ENCODE results near the gene MSH5. TPM values are rescaled to one million over a fixed set of nuclear protein-coding genes. Genes with fewer than 3 reads are reported as not detected.

The MSH5 gene
- polyA plus RNA-seq, 1 donor from 2014 or later, result 7.8 TPM

DNA sequence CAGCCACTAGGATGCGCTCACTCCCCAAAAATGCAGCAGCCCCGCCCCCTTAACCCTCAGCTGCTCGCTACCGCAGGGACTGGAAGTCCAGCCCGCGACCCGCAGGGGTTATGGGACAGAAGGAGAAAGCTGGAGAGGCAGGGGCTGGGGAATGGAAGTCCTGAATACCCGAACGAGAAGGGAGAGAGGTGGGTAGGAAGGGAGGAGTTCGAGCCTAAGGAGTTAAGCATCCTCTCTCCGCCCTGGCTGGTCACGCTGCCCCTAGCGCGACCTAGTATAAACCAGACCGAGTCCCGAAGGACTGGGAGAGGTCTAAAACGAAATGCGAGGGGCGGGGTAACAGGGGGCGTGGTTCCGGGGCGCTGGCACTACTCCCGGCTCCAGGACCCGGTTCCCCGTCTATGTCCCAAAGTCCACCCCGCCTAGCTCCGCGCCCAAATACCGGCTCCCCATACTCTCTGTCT, 10.3 kb upstream of the MSH5 start:
- H3K27ac ChIP-seq (ENCODE audit: low read length), result peak overlapping the region; percentile 76
- peak overlapping the region; percentile 92 for H3K4me2 ChIP-seq (ENCODE audit: low read length)
- no peaks in the 10 kb centered on the region for H3K9me2 ChIP-seq (ENCODE audit: insufficient read depth, low read length)
- H3K27me3 ChIP-seq (ENCODE audit: insufficient read depth, low read depth, low read length), result no peaks in the 10 kb centered on the region
- H3F3A ChIP-seq (ENCODE audit: insufficient read depth, low read length, poor library complexity, severe bottlenecking), result no peaks in the 10 kb centered on the region
- H3K79me2 ChIP-seq (replicated peaks; ENCODE audit: insufficient read depth, low read length), result peaks cover 24% of the 10 kb centered on the region
- TF ChIP-seq EP300 (conservative IDR thresholded peaks at IDR 0.05; ENCODE audit: poor library complexity, severe bottlenecking), result peak; percentile 15
- TF ChIP-seq SMC3 (conservative IDR thresholded peaks at IDR 0.05; ENCODE audit: poor library complexity), result peak; percentile 80
- TF ChIP-seq EZH2 (IDR thresholded peaks at IDR 0.05; ENCODE audit: borderline replicate concordance, insufficient read depth, low read length, poor library complexity, severe bottlenecking), result no peak
- no peak for TF ChIP-seq POLR2AphosphoS5 (IDR thresholded peaks at IDR 0.05)
- TF ChIP-seq, protein P1, sequence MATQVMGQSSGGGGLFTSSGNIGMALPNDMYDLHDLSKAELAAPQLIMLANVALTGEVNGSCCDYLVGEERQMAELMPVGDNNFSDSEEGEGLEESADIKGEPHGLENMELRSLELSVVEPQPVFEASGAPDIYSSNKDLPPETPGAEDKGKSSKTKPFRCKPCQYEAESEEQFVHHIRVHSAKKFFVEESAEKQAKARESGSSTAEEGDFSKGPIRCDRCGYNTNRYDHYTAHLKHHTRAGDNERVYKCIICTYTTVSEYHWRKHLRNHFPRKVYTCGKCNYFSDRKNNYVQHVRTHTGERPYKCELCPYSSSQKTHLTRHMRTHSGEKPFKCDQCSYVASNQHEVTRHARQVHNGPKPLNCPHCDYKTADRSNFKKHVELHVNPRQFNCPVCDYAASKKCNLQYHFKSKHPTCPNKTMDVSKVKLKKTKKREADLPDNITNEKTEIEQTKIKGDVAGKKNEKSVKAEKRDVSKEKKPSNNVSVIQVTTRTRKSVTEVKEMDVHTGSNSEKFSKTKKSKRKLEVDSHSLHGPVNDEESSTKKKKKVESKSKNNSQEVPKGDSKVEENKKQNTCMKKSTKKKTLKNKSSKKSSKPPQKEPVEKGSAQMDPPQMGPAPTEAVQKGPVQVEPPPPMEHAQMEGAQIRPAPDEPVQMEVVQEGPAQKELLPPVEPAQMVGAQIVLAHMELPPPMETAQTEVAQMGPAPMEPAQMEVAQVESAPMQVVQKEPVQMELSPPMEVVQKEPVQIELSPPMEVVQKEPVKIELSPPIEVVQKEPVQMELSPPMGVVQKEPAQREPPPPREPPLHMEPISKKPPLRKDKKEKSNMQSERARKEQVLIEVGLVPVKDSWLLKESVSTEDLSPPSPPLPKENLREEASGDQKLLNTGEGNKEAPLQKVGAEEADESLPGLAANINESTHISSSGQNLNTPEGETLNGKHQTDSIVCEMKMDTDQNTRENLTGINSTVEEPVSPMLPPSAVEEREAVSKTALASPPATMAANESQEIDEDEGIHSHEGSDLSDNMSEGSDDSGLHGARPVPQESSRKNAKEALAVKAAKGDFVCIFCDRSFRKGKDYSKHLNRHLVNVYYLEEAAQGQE (IDR thresholded peaks at IDR 0.05; ENCODE audit: borderline replicate concordance), result peak; percentile 0
- TF ChIP-seq MXI1 (conservative IDR thresholded peaks at IDR 0.05; ENCODE audit: poor library complexity, severe bottlenecking), result peak; percentile 52
- no peak for TF ChIP-seq TAF1 (IDR thresholded peaks at IDR 0.05; ENCODE audit: low read depth)
- TF ChIP-seq, protein P2, sequence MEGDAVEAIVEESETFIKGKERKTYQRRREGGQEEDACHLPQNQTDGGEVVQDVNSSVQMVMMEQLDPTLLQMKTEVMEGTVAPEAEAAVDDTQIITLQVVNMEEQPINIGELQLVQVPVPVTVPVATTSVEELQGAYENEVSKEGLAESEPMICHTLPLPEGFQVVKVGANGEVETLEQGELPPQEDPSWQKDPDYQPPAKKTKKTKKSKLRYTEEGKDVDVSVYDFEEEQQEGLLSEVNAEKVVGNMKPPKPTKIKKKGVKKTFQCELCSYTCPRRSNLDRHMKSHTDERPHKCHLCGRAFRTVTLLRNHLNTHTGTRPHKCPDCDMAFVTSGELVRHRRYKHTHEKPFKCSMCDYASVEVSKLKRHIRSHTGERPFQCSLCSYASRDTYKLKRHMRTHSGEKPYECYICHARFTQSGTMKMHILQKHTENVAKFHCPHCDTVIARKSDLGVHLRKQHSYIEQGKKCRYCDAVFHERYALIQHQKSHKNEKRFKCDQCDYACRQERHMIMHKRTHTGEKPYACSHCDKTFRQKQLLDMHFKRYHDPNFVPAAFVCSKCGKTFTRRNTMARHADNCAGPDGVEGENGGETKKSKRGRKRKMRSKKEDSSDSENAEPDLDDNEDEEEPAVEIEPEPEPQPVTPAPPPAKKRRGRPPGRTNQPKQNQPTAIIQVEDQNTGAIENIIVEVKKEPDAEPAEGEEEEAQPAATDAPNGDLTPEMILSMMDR (IDR thresholded peaks at IDR 0.05; ENCODE audit: poor library complexity, severe bottlenecking), result peak; percentile 95
- TF ChIP-seq RAD21 (conservative IDR thresholded peaks at IDR 0.05), result peak; percentile 84
- peak overlapping the region; percentile 92 for H3K4me3 ChIP-seq (ENCODE audit: low read length)
- H2AFZ ChIP-seq (ENCODE audit: low read depth, low read length), result peak overlapping the region; percentile 97
- peak overlapping the region; percentile 96 for H3K9ac ChIP-seq (ENCODE audit: low read length)
- no peaks in the 10 kb centered on the region for H3K36me3 ChIP-seq (ENCODE audit: insufficient read depth, low read length)
- no peaks in the 10 kb centered on the region for H3K9me3 ChIP-seq (ENCODE audit: low read length)
- no peaks in the 10 kb centered on the region for H4K20me1 ChIP-seq (ENCODE audit: insufficient read depth)

DNA sequence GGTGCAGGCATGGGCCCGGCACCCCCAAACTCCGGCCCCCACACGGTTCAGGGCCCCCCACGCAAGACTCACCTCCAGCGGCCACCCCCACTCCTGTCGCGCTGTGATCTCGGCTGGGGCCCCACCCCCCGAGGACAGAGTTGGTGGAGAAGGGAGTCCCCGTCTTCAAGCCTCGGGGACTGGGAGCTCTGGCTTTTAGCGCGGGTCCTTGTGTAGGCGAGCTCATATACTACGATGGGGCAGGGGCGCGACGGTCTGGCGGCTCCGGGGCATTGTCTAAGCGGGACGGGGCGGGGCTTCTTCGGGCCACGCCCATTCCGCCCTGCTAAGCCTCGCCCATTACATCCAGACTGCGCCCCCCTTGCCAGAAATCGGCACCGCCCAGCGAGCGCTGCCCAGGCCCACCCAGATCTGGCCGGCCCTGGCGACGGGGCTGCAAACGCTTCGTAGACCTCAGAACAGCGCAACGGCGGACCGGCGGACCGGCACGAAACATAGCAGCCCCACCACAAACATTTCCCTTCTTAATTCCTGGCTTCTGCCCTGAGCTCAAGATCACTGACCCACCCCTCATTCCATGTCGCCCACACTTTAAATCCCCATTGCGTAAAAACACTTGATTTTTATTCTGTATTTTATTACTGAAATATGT, 9.7 kb upstream of the MSH5 start:
- no peaks in the 10 kb centered on the region for H3K36me3 ChIP-seq (ENCODE audit: insufficient read depth, low read length)
- H3K27ac ChIP-seq (ENCODE audit: low read length), result peak overlapping the region; percentile 76
- no peak for TF ChIP-seq SMC3 (conservative IDR thresholded peaks at IDR 0.05; ENCODE audit: poor library complexity)
- TF ChIP-seq, protein P2 (IDR thresholded peaks at IDR 0.05; ENCODE audit: poor library complexity, severe bottlenecking), result peak; percentile 42
- TF ChIP-seq POLR2AphosphoS5 (IDR thresholded peaks at IDR 0.05), result peak; percentile 89
- TF ChIP-seq, protein P1 (IDR thresholded peaks at IDR 0.05; ENCODE audit: borderline replicate concordance), result no peak
- TF ChIP-seq EZH2 (IDR thresholded peaks at IDR 0.05; ENCODE audit: borderline replicate concordance, insufficient read depth, low read length, poor library complexity, severe bottlenecking), result no peak
- TF ChIP-seq RAD21 (conservative IDR thresholded peaks at IDR 0.05), result peak; percentile 19
- TF ChIP-seq TAF1 (IDR thresholded peaks at IDR 0.05; ENCODE audit: low read depth), result no peak
- no peak for TF ChIP-seq EP300 (conservative IDR thresholded peaks at IDR 0.05; ENCODE audit: poor library complexity, severe bottlenecking)
- TF ChIP-seq MXI1 (conservative IDR thresholded peaks at IDR 0.05; ENCODE audit: poor library complexity, severe bottlenecking), result peak; percentile 5
- H3K27me3 ChIP-seq (ENCODE audit: insufficient read depth, low read depth, low read length), result no peaks in the 10 kb centered on the region
- peak overlapping the region; percentile 97 for H2AFZ ChIP-seq (ENCODE audit: low read depth, low read length)
- H3K9me3 ChIP-seq (ENCODE audit: low read length), result no peaks in the 10 kb centered on the region
- no peaks in the 10 kb centered on the region for H4K20me1 ChIP-seq (ENCODE audit: insufficient read depth)
- H3K4me3 ChIP-seq (ENCODE audit: low read length), result peak overlapping the region; percentile 92
- H3K4me2 ChIP-seq (ENCODE audit: low read length), result peak overlapping the region; percentile 51
- H3K79me2 ChIP-seq (replicated peaks; ENCODE audit: insufficient read depth, low read length), result peaks cover 24% of the 10 kb centered on the region
- H3F3A ChIP-seq (ENCODE audit: insufficient read depth, low read length, poor library complexity, severe bottlenecking), result no peaks in the 10 kb centered on the region
- H3K9ac ChIP-seq (ENCODE audit: low read length), result peak overlapping the region; percentile 96
- no peaks in the 10 kb centered on the region for H3K9me2 ChIP-seq (ENCODE audit: insufficient read depth, low read length)

All from neural cell (in vitro differentiated cells).